GM23338 (cell line): ENCODE data around the gene PLA2R1. TPM values are rescaled to one million over a fixed set of nuclear protein-coding genes. Genes with fewer than 3 reads are reported as not detected.
A peak's percentile ranks its signal among the peaks of the same experiment; 100 is the strongest.

Experiments
- ATAC-seq: fragments of 200-7000 bp; cut with Tn5 transposase; 3 replicates; pipeline ENCODE4 v1.9.1; 2020
- DNase-seq: peaks from one replicate; pipeline ENCODE4 v3.0.0-alpha.2; 2015; ENCODE audit warnings: low spot score
- H2AFZ ChIP-seq: fragments of 200-600 bp; sonication (generic); 2 replicates; pipeline ENCODE4 v1.8.0; 2016; ENCODE audit warnings: antibody characterized with exemption, mild to moderate bottlenecking, moderate library complexity
- H3F3A ChIP-seq: fragments of 200-600 bp; sonication (generic); replicated peaks from 2 replicates; pipeline ENCODE4 v1.8.0; 2017; ENCODE audit warnings: antibody characterized with exemption, mixed run types, low read depth
- H3K27ac ChIP-seq: fragments of 200-600 bp; sonication (generic); 2 replicates; pipeline ENCODE4 v1.6.1; 2016; ENCODE audit warnings: low read depth
- H3K27me3 ChIP-seq: fragments of 200-600 bp; sonication (generic); 2 replicates; pipeline ENCODE4 v1.8.0; 2016; ENCODE audit warnings: mild to moderate bottlenecking, mixed run types, moderate library complexity; ENCODE audit not compliant: insufficient read depth
- H3K36me3 ChIP-seq: fragments of 200-600 bp; sonication (generic); 2 replicates; pipeline ENCODE4 v1.8.0; 2016; ENCODE audit warnings: mild to moderate bottlenecking; ENCODE audit not compliant: insufficient read depth
- H3K4me1 ChIP-seq: fragments of 200-600 bp; sonication (generic); 2 replicates; pipeline ENCODE4 v1.8.0; 2016; ENCODE audit warnings: mild to moderate bottlenecking, moderate library complexity; ENCODE audit not compliant: insufficient read depth
- H3K4me2 ChIP-seq: fragments of 200-600 bp; sonication (generic); 2 replicates; pipeline ENCODE4 v1.7.1; 2017; ENCODE audit warnings: mixed run types
- H3K4me3 ChIP-seq: fragments of 200-600 bp; sonication (generic); 2 replicates; pipeline ENCODE4 v1.6.1; 2016; ENCODE audit warnings: mixed run types
- H3K79me2 ChIP-seq: fragments of 200-600 bp; sonication (generic); replicated peaks from 2 replicates; pipeline ENCODE4 v1.8.0; 2017; ENCODE audit warnings: mild to moderate bottlenecking; ENCODE audit not compliant: insufficient read depth
- H3K9me2 ChIP-seq: fragments of 200-600 bp; sonication (generic); 2 replicates; pipeline ENCODE4 v1.8.0; 2017; ENCODE audit not compliant: insufficient read depth
- H4K20me1 ChIP-seq: fragments of 200-600 bp; sonication (generic); replicated peaks from 2 replicates; pipeline ENCODE4 v1.8.0; 2017; ENCODE audit warnings: mild to moderate bottlenecking; ENCODE audit not compliant: insufficient read depth
- H3K27ac Mint-ChIP-seq: 2 replicates; pipeline ENCODE4 v1.8.0; 2020; ENCODE audit warnings: inconsistent platforms, mild to moderate bottlenecking, moderate library complexity, mixed read lengths
- H3K27me3 Mint-ChIP-seq: 3 replicates; pipeline ENCODE4 v1.8.0; 2022; ENCODE audit warnings: low read depth, mild to moderate bottlenecking, moderate library complexity, mixed read lengths, inconsistent platforms; ENCODE audit not compliant: insufficient read depth, poor library complexity
- H3K36me3 Mint-ChIP-seq: 3 replicates; pipeline ENCODE4 v1.8.0; 2021; ENCODE audit warnings: low read depth, mild to moderate bottlenecking, inconsistent platforms, moderate library complexity, mixed read lengths
- H3K4me1 Mint-ChIP-seq: 3 replicates; pipeline ENCODE4 v1.8.0; 2020; ENCODE audit warnings: mild to moderate bottlenecking, inconsistent platforms, mixed read lengths
- H3K4me3 Mint-ChIP-seq: 3 replicates; pipeline ENCODE4 v1.8.0; 2021; ENCODE audit warnings: moderate library complexity, mild to moderate bottlenecking, inconsistent platforms, mixed read lengths
- H3K9me3 Mint-ChIP-seq: 3 replicates; pipeline ENCODE4 v1.8.0; 2020; ENCODE audit warnings: moderate library complexity, mild to moderate bottlenecking, inconsistent platforms, mixed read lengths
- EZH2 ChIP-seq: fragments of 200-600 bp; sonication (generic); IDR thresholded peaks from one replicate; pipeline ENCODE4 v1.8.0; 2017; ENCODE audit warnings: antibody characterized with exemption, mild to moderate bottlenecking, low read depth; ENCODE audit not compliant: unreplicated experiment
- EZH2phosphoT487 ChIP-seq: fragments of 200-600 bp; sonication (generic); IDR thresholded peaks from one replicate; pipeline ENCODE4 v1.8.1; 2018; ENCODE audit warnings: antibody characterized with exemption; ENCODE audit not compliant: unreplicated experiment
- NANOG ChIP-seq: IDR thresholded peaks from 2 replicates; pipeline ENCODE4 v1.6.1; 2016; ENCODE audit warnings: antibody characterized with exemption, borderline replicate concordance
- POLR2AphosphoS5 ChIP-seq: IDR thresholded peaks from 2 replicates; pipeline ENCODE4 v1.6.1; 2016; ENCODE audit warnings: antibody characterized with exemption, low read depth
- ZNF114 ChIP-seq: fragments of 250-450 bp; sonication (Bioruptor Pico); IDR thresholded peaks from 2 replicates; pipeline ENCODE4 v1.5.0; 2020; ENCODE audit warnings: mild to moderate bottlenecking, moderate library complexity
- ZNF331 ChIP-seq: fragments of 250-450 bp; sonication (Bioruptor Pico); IDR thresholded peaks from 2 replicates; pipeline ENCODE4 v1.5.0; 2020; ENCODE audit warnings: low read depth, mild to moderate bottlenecking, moderate library complexity
- polyA plus RNA-seq: library from polyadenylated mRNA; unstranded; fragments of >200 nt; fragmentation: Nextera tagmentation; extraction: Ambion mirVana; gene quantifications from 2 replicates; pipeline ENCODE4 v1.2.1, GENCODE V29; 2016
- total RNA-seq: library from RNA; depleted of rRNA; stranded (reverse); fragments of >200 nt; shearing (Covaris generic); gene quantifications from 2 replicates; pipeline ENCODE4 v1.2.3, GENCODE V29; 2014
- TF ChIP-seq, protein P1 (sequence below): fragments of 250-450 bp; sonication (Bioruptor Pico); IDR thresholded peaks from 2 replicates; pipeline ENCODE4 v1.5.0; 2020; ENCODE audit warnings: mild to moderate bottlenecking, moderate library complexity
- TF ChIP-seq, protein P2 (sequence below): IDR thresholded peaks from 2 replicates; pipeline ENCODE4 v1.6.1; 2016; ENCODE audit warnings: antibody characterized with exemption

The PLA2R1 gene
- total and polyA plus RNA-seq, 2 experiments from 2014 or later = 0.57 to 1.2 TPM

DNA sequence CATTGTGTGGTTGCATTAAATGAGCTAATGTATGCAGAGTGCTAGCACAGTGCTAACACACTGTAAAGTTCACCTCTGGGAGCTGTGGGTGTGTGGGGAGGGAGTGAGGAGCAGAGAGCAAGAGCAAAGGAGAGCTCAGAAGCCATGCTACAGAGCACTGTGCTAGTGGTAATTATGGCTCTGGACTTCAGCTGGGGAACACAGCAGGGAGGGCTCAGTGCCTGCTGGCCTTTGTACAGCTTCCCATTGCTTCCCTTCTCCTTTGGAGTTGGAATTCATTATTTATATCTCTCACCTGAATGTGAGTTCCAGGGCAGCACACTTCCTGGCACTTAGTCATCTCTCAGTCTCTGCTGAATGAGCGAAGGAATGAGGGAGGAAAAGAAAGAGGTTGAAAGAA lies 2.5 kb upstream of the PLA2R1 start (continued):
- TF ChIP-seq, protein P1, sequence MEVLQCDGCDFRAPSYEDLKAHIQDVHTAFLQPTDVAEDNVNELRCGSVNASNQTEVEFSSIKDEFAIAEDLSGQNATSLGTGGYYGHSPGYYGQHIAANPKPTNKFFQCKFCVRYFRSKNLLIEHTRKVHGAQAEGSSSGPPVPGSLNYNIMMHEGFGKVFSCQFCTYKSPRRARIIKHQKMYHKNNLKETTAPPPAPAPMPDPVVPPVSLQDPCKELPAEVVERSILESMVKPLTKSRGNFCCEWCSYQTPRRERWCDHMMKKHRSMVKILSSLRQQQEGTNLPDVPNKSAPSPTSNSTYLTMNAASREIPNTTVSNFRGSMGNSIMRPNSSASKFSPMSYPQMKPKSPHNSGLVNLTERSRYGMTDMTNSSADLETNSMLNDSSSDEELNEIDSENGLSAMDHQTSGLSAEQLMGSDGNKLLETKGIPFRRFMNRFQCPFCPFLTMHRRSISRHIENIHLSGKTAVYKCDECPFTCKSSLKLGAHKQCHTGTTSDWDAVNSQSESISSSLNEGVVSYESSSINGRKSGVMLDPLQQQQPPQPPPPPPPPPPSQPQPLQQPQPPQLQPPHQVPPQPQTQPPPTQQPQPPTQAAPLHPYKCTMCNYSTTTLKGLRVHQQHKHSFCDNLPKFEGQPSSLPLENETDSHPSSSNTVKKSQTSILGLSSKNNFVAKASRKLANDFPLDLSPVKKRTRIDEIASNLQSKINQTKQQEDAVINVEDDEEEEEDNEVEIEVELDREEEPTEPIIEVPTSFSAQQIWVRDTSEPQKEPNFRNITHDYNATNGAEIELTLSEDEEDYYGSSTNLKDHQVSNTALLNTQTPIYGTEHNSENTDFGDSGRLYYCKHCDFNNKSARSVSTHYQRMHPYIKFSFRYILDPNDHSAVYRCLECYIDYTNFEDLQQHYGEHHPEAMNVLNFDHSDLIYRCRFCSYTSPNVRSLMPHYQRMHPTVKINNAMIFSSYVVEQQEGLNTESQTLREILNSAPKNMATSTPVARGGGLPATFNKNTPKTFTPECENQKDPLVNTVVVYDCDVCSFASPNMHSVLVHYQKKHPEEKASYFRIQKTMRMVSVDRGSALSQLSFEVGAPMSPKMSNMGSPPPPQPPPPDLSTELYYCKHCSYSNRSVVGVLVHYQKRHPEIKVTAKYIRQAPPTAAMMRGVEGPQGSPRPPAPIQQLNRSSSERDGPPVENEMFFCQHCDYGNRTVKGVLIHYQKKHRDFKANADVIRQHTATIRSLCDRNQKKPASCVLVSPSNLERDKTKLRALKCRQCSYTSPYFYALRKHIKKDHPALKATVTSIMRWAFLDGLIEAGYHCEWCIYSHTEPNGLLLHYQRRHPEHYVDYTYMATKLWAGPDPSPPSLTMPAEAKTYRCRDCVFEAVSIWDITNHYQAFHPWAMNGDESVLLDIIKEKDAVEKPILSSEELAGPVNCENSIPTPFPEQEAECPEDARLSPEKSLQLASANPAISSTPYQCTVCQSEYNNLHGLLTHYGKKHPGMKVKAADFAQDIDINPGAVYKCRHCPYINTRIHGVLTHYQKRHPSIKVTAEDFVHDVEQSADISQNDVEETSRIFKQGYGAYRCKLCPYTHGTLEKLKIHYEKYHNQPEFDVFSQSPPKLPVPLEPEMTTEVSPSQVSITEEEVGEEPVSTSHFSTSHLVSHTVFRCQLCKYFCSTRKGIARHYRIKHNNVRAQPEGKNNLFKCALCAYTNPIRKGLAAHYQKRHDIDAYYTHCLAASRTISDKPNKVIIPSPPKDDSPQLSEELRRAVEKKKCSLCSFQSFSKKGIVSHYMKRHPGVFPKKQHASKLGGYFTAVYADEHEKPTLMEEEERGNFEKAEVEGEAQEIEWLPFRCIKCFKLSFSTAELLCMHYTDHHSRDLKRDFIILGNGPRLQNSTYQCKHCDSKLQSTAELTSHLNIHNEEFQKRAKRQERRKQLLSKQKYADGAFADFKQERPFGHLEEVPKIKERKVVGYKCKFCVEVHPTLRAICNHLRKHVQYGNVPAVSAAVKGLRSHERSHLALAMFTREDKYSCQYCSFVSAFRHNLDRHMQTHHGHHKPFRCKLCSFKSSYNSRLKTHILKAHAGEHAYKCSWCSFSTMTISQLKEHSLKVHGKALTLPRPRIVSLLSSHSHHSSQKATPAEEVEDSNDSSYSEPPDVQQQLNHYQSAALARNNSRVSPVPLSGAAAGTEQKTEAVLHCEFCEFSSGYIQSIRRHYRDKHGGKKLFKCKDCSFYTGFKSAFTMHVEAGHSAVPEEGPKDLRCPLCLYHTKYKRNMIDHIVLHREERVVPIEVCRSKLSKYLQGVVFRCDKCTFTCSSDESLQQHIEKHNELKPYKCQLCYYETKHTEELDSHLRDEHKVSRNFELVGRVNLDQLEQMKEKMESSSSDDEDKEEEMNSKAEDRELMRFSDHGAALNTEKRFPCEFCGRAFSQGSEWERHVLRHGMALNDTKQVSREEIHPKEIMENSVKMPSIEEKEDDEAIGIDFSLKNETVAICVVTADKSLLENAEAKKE = no peak
- TF ChIP-seq EZH2 = no peak
- TF ChIP-seq POLR2AphosphoS5 = no peak

DNA sequence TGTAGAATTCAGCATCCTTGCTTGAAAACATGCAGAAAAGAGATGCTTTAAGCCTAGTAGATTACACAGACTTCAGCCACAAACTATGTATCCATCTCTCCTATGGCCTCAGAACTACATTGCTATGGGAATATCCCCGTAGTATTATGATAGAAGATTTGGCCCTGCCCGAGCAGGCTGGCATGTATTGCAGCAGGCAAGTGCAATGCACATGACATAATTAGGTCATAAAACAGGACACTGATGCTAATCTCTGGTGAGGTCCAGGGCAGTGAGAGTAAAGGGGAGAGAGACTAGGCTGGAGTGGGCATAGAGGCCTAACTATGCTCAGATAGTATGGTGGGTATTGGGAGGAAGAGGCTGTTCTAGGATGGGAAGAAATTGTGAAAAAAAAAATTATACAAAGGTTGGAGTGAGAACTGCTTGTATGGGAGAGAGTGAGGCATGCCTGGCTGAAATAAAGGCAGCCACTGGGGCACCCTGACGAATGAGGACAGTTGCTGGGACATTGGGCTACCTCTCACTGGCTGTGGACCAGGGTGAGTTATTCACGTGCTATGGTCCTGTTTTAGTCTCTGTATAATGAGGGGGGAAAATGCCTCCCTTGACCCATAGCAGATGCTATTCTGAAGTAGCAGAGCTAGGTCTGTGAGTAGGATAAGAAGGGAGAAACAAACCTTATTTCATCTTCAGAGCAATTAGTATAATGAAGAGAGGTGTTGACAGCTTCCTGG lies 1.6 kb upstream of the PLA2R1 start:
- H4K20me1 ChIP-seq = no peaks in the 10 kb centered on the region
- TF ChIP-seq, protein P1 = no peak
- TF ChIP-seq EZH2 (no peak), EZH2phosphoT487 (no peak), NANOG (no peak), ZNF331 (CRISPR knock-in tag) (no peak), ZNF114 (CRISPR knock-in tag) (no peak)
- TF ChIP-seq, protein P2, sequence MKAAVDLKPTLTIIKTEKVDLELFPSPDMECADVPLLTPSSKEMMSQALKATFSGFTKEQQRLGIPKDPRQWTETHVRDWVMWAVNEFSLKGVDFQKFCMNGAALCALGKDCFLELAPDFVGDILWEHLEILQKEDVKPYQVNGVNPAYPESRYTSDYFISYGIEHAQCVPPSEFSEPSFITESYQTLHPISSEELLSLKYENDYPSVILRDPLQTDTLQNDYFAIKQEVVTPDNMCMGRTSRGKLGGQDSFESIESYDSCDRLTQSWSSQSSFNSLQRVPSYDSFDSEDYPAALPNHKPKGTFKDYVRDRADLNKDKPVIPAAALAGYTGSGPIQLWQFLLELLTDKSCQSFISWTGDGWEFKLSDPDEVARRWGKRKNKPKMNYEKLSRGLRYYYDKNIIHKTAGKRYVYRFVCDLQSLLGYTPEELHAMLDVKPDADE = no peak

More for the DNA sequence above, 1.6 kb upstream of the PLA2R1 start:
- Mint-ChIP-seq H3K36me3 (peaks cover 19% of the 10 kb centered on the region), H3K9me3 (peaks cover 28% of the 10 kb centered on the region), H3K4me3 (no peak overlapping the region), H3K27ac (no peak overlapping the region), H3K4me1 (peaks cover 8% of the 10 kb centered on the region), H3K27me3 (peaks cover 23% of the 10 kb centered on the region)
- H3K4me3 ChIP-seq = no peak overlapping the region
- H3K27me3 ChIP-seq = peaks cover 36% of the 10 kb centered on the region
- H3K4me2 ChIP-seq = no peak overlapping the region
- DNase-seq (no peak), ATAC-seq (no peak)
- H3K9me2 ChIP-seq = no peaks in the 10 kb centered on the region
- H3K27ac ChIP-seq = no peak overlapping the region
- H3K36me3 ChIP-seq = peaks cover 4% of the 10 kb centered on the region; the same call in 1 of the 2 replicates
- peaks cover 9% of the 10 kb centered on the region for H3K4me1 ChIP-seq
- no peaks in the 10 kb centered on the region for H3K79me2 ChIP-seq
- H2AFZ ChIP-seq = peak overlapping the region; percentile 98; the same call in 1 of the 2 replicates
- H3F3A ChIP-seq = 0 out of 2 replicates have a peak, but pooled peaks cover 4% of the 10 kb centered on the region
